Fibroblast of gingiva (primary cell): ENCODE measurements around the gene IFI30.
"Not testable (repeated sequence)": the region's sequence is repeated elsewhere in the genome, so short reads cannot be mapped to it uniquely, and the experiment has no call there.

Source experiments
- DNase-seq: peaks from one replicate; pipeline ENCODE4 v3.0.0-alpha.2; 2011; ENCODE audit warnings: low read depth

Gene IFI30

DNA sequence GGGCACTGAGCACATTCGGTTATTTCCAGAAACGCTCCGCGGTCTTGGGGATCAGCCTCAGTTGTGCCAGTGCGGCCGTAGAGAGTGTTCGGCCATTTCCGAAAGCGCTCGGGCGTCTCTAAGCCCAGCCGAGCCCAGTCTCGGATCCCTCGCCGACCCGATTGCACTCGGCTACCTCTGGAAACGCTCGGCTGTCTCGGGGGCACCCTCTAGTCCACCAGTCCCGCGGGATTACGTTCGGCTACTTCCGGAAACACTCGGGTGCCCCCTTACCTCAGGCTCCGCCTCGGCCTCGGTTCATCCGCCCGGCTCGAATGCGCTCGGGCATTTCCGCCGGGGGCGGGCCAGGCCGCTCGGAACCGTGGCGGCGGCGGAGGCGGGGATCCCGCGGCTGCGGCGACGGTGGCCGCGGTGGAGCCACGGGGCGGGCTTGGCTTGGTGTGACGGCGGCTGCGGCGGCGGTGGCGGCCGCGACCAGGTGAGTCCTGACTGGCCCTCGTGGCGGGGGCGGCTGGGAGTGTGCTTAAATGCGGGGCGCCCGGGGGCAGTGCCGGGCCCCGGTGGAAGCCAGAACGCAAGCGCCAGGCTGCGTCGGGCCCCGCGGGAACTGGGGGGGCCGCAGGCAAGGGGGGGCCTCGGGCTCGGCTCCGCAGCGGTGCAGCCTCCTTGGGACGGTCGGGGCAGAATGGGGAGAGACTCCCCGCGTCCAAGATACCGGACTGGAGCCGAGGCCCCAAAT, 20.6 kb upstream of the IFI30 start, which contains the start of gene PIK3R2:
Gene PIK3R2, plus strand, starts transcription at position 347 of the 739 bp plus-strand sequence. CDS start 2,717 bp downstream, outside the sequence.
- DNase-seq, result peak; percentile 97

DNA sequence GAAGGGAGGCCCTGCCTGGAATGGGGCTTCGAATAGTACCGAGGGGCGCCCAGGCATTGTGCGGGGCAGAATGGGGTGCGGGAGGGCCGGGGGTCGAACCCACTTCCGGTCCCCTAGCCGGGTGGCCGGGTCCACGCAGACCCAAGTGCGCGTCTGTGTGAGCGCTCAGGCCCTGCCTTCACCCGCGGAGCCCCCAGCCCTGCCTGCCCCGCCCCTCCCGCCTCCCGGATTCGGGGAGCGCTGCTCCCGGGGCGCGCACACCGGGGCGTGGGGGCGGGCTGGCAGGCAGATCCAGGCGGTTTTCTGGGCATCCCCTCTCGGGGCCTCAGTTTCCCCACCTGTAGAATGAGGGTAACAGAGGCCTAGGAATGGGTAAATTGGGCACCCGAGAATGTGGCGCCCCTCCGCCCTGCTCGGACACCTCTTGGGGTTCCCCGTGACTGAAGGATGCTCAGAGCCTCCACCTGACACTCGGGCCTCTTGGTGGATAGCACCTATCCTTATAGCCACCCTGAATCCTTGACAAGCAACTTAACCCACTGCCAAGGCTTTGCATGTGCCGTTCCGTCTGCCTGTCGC, 20.0 kb upstream of the IFI30 start:
- DNase-seq, result no peak

DNA sequence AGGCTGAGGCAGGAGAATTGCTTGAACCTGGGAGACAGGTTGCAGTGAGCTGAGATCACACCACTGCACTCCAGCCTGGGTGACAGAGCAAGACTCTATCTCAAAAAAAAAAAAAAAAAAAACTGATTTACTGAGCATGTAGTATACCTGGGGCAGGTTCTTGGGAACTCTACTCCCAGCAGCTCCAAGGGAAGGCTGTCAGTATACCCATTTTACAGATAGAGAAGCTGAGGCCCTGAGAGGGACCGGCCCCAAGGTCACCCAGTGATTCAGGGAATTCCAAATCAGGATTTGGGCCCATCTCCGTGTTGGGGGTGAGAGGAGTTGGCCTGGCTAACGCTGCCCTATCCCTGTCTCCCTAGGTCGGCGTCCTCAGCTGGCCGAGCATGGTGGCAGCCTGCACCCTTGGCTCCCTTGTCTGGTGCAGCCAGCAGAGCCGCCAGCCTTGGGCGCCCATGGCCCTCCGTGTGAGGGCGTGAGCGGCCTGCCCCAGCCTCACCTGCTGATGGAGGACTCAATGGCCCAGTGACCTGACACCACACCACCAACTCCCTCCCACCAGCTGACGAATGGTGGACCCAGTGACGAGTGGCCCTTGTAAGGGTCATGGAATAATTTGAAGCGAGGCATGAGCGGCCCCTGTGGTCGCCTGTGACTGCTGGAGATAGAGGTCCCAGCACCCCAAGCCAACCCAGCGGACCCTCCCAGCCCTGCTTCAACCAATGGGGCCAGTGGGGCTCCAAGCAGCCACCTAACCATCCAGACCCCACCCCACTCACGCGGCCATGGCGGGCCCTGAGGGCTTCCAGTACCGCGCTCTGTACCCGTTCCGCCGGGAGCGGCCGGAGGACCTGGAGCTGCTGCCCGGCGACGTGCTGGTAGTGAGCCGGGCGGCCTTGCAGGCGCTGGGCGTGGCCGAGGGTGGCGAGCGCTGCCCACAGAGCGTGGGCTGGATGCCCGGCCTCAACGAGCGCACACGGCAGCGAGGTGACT, 18.2 kb upstream of the IFI30 start:
- no peak for DNase-seq

GRCh38 chr19:18156268-18156667, 17.3 kb upstream of the IFI30 start:
- DNase-seq, result no peak

DNA sequence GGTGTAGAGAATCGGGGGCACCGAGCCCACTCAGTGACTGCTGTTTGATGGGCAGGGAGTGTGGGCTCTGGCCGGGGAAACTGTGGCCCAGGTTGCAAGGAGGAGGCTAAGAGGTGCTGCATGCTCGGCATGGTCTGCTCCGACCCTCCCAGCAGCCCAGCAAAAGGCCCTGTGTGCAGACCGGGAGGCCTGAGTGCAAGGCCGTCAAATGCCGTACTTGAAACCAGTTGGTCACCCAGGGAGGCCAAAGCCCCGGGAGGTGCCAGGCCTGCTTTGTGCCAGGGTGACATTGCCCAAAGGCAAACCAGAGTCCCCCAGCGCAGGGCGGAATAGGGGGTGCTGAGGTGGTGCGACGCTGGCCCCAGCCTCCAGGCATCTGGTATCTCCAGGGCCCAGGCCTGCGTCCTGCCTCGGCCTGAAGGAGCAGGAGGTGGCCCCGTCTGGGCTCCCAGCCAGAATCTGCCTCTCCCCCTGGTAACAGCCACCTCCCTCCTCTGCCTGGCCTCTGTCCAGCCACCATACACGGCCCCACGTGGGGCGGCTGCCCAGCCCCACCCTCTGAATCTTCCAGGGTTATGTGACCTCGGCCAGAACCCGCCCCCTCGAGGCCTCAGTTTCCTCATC, 16.7 kb upstream of the IFI30 start:
- DNase-seq, result peak; percentile 71

DNA sequence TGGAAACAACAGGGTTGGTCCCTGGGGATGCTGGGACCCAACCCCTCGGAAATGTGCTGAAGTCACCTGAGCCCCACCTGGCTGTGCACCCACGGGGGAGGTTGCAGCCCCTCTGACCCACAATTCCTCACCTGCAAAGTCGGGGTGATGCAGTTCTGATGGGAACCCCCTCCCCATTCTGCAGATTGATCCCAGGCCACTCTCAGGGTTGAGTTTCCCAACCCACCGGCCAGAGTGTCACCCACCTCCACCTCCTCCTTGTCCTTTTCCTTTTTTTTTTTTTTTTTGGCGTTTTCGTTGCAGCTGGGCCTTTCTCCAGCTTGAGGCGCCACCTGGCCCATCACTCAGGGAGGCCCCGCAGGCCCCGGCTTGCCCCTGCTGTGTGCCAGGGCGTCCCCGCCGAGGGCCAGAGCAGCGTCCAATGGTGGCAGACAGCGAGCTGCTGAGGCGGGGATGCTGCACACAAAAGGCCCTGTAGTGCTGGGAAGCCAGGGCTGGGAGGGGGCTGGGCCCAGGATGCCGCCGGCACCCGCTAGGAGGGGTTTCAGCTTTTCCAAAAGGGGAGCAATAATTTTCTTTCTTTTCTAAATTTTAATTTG, 16.0 kb upstream of the IFI30 start:
- DNase-seq, result no peak

- no peak for DNase-seq
Measured at GRCh38 chr19:18158467-18158866, 15.1 kb upstream of the IFI30 start.

DNA sequence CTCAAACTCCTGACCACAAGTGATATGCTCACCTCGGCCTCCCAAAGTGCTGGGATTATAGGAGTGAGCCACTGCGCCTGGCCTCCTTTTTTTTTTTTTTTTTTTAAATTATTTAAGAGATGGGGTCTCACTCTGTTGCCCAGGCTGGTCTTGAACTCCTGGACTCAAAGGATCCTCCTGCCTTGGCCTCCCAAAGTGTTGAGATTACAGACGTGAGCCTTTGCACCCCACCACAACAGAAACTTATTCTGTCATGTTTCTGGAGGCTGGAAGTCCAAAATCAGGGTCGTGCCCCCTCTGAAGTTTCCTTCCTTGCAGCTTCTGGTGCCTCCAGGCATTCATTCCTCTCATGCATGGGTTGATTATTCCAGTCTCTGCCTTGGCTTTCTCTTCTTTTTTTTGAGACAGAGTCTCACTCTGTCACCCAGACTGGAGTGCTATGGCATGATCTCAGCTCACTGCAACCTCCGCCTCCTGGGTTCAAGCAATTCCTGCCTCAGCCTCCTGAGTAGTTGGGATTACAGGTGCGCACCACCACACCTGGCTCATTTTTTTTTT, 14.5 kb upstream of the IFI30 start:
- DNase-seq, result not testable (repeated sequence)

DNA sequence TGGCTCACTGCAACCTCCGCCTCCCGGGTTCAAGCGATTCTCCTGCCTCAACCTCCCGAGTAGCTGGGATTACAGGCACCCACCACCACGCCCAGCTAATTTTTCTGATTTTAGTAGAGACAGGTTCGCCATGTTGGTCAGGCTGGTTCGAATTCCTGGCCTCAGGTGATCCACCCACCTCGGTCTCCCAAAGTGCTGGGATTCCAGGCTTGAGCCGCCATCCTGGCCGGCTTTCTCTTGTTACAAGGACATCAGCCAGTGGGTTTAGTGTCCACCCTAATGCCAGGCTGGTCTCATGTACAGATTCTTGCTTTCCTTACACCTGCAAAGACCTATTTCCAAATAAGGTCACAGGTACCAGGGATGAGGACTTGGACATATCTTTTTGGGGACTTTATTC, 13.8 kb upstream of the IFI30 start:
- DNase-seq, result no peak

GRCh38 chr19:18160493-18160970, 13.1 kb upstream of the IFI30 start:
- no peak for DNase-seq

GRCh38 chr19:18160971-18161635, 12.5 kb upstream of the IFI30 start:
- DNase-seq, result peak; percentile 41

DNA sequence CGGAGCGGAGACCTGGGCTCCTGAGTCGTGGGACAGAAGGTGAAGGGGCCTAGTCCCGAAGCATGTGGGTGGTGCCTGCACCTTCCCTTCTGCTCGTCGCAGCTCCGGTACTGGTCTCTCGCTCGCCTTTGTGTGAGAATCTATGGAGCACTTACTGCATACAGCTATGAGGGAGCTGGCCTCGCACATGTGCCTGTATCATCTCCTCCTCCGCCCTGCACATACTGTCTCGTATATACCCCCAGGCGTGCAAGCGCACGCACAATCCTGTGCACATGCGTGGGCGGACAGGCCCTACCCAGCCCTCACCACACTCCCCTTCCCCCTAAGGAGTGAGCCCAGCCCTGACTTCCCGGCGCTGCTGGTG, 12.0 kb upstream of the IFI30 start:
- no peak for DNase-seq

- DNase-seq, result no peak
Measured at GRCh38 chr19:18164072-18164471, 9.5 kb upstream of the IFI30 start.

DNA sequence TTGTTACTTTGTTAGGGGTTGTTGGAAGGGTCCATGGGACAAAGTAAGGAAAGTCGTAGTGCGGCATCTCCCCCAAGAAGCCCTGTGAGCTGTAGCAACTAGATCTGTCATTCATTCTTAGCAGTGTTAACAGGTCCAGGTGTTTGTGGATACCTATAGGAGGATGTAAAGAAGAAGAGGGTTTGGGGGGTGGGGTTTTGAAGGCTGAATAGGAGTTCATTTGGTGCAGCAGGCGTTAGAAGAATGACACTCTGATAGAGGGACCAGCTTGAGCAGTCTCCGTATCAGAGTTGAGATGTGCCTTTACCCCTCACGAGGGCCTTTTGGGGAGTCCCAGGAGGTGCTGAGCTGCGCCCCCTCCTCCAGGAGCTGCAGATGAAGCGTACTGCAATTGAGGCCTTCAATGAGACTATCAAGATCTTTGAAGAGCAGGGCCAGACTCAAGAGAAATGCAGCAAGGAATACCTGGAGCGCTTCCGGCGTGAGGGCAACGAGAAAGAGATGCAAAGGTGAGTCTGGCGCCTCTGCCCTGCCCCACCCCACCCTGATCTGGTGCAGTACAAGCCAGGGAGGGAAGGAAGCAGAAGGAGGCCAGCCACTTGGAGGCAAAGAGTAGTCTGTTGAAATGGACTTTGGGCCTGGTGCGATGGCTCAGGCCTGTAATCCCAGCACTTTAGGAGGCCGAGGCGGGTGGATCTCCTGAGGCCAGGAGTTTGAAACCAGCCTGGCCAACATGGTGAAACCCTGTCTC, 7.6 kb upstream of the IFI30 start:
- DNase-seq, result no peak

GRCh38 chr19:18167011-18167410, 6.6 kb upstream of the IFI30 start:
- DNase-seq, result no peak

DNA sequence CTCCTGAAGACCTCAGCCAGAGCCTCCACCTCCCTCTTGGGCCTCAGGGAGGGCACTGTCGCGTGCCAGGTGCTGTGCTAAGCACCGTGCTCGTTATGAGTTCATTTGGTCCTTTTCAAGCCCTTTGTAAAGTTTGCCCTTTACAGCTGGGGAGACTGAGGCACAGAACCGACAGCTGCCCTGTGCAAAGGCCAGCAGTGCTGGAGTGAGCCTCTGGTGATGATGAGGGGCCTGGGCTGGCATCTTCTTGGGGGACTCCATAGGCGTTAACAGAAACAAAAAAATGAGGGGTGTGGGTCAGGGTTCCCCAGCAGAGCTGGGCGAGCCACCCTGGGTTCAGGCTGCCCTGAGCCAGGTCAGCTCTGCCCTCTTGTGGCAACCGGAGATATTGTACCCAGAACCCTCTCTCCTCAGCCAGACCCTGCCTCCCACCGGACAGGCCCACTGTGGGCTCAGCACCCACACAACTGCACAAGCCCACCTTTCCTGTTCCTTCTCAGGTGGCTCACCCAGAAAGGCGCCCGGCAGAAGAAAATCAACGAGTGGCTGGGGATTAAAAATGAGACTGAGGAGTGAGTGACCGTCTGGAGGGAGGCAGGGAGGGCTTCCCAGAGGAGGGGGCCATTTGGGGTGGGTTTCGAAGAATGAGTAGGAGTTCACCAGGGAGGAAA, 5.5 kb upstream of the IFI30 start:
- no peak for DNase-seq

DNA sequence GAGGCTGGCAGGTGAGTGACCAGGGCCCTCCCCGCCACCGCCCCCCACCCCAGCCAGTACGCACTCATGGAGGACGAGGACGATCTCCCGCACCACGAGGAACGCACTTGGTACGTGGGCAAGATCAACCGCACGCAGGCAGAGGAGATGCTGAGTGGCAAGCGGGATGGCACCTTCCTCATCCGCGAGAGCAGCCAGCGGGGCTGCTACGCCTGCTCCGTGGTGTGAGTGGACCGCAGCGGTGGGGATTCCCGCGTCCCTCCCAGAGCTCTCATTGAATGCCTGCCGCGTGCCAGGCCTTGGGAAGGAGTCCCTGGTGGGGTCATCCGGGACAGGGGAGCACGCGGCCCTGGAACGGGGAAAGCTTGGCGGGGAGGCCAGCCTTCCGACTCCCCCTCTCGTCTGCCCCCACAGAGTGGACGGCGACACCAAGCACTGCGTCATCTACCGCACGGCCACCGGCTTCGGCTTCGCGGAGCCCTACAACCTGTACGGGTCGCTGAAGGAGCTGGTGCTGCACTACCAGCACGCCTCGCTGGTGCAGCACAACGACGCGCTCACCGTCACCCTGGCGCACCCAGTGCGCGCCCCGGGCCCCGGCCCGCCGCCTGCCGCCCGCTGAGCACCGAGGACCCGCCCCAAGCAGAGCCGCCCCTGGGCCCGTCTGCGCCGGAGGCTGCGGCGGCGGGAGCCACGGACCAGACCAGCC, 4.8 kb upstream of the IFI30 start:
- no peak for DNase-seq

- no peak for DNase-seq
Measured at GRCh38 chr19:18170714-18171255, 2.8 kb upstream of the IFI30 start.
